Smooth muscle cell (in vitro differentiated cells): ENCODE results near the gene FXYD5. TPM values are rescaled to one million over a fixed set of nuclear protein-coding genes. Genes with fewer than 3 reads are reported as not detected.

ENCODE experiments used
- DNase-seq: peaks from one replicate; lab custom pipeline; 2025; ENCODE audit not compliant: unreplicated experiment; lab: John Stamatoyannopoulos, UW
- H2AFZ ChIP-seq: fragments of 200-600 bp; sonication (generic); 2 replicates; pipeline ENCODE4 v1.6.0; 2016; ENCODE audit warnings: antibody characterized with exemption, low read depth, mild to moderate bottlenecking
- H3F3A ChIP-seq: fragments of 200-600 bp; sonication (generic); 2 replicates; pipeline ENCODE4 v1.6.0; 2017; ENCODE audit warnings: antibody characterized with exemption, low read depth
- H3K27ac ChIP-seq: fragments of 200-600 bp; sonication (generic); 2 replicates; pipeline ENCODE4 v1.5.1; 2016; ENCODE audit warnings: low read depth, mild to moderate bottlenecking
- H3K27me3 ChIP-seq: fragments of 200-600 bp; sonication (generic); 2 replicates; pipeline ENCODE4 v1.6.1; 2016; ENCODE audit warnings: low read depth, mild to moderate bottlenecking
- H3K36me3 ChIP-seq: fragments of 200-600 bp; sonication (generic); 2 replicates; pipeline ENCODE4 v1.5.1; 2016; ENCODE audit warnings: low read depth
- H3K4me1 ChIP-seq: fragments of 200-600 bp; sonication (generic); 2 replicates; pipeline ENCODE4 v1.5.1; 2016; ENCODE audit warnings: low read depth
- H3K4me2 ChIP-seq: fragments of 200-600 bp; sonication (generic); 2 replicates; pipeline ENCODE4 v1.6.0; 2016; ENCODE audit warnings: mild to moderate bottlenecking
- H3K4me3 ChIP-seq: fragments of 200-600 bp; sonication (generic); 2 replicates; pipeline ENCODE4 v1.5.1; 2016; ENCODE audit warnings: mild to moderate bottlenecking
- H3K79me2 ChIP-seq: fragments of 200-600 bp; sonication (generic); 2 replicates; pipeline ENCODE4 v1.6.0; 2016; ENCODE audit warnings: low read depth, mild to moderate bottlenecking
- H3K9ac ChIP-seq: fragments of 200-600 bp; sonication (generic); 2 replicates; pipeline ENCODE4 v1.6.0; 2016; ENCODE audit warnings: low read depth
- H3K9me3 ChIP-seq: fragments of 200-600 bp; sonication (generic); replicated peaks from 2 replicates; pipeline ENCODE4 v1.5.1; 2016; ENCODE audit warnings: low read depth
- H4K20me1 ChIP-seq: fragments of 200-600 bp; sonication (generic); 2 replicates; pipeline ENCODE4 v1.6.0; 2016; ENCODE audit warnings: low read depth
- CTCF ChIP-seq: fragments of 200-600 bp; sonication (generic); IDR thresholded peaks from 2 replicates; pipeline ENCODE4 v1.5.1; 2017; ENCODE audit warnings: borderline replicate concordance, mild to moderate bottlenecking, antibody characterized with exemption; ENCODE audit not compliant: insufficient read depth, poor library complexity, severe bottlenecking
- WGBS: methylation state at CpG from one replicate; pipeline ENCODE4 v1.1.7; 2016; ENCODE audit warnings: low lambda C conversion rate; 5-methylcytosine and 5-hydroxymethylcytosine counted together
- polyA plus RNA-seq: library from polyadenylated mRNA; unstranded; fragments of >200 nt; fragmentation: Nextera tagmentation; extraction: Ambion mirVana; gene quantifications from 2 replicates; pipeline ENCODE4 v1.2.1, GENCODE V29; 2016
- total RNA-seq: library from RNA; depleted of rRNA; stranded (reverse); fragments of >200 nt; gene quantifications from 2 replicates; pipeline ENCODE4 v1.2.3, GENCODE V29; 2014

FXYD5 gene
- total and polyA plus RNA-seq, 2 experiments from 2014 or later, result 133 to 205 TPM

GRCh38 chr19:35144600-35145436 is 9.7 kb upstream of the FXYD5 start:
- H4K20me1 ChIP-seq, result no peaks in the 10 kb centered on the region
- no peaks in the 10 kb centered on the region for H3K9me3 ChIP-seq
- H3K27me3 ChIP-seq, result peaks cover 41% of the 10 kb centered on the region
- 29% methylated on average over 14 of the region's 15 CpGs for WGBS
- peaks cover 4% of the 10 kb centered on the region for H3K4me1 ChIP-seq
- H3K79me2 ChIP-seq, result no peaks in the 10 kb centered on the region
- H3K4me2 ChIP-seq, result no peak overlapping the region
- H3K27ac ChIP-seq, result no peak overlapping the region
- no peak overlapping the region for H2AFZ ChIP-seq
- DNase-seq, result no peak
- no peak overlapping the region for H3K9ac ChIP-seq
- H3K36me3 ChIP-seq, result no peaks in the 10 kb centered on the region
- no peak for TF ChIP-seq CTCF
- no peaks in the 10 kb centered on the region for H3F3A ChIP-seq
- H3K4me3 ChIP-seq, result no peak overlapping the region

GRCh38 chr19:35146746-35147459 is 7.6 kb upstream of the FXYD5 start:
- 91% methylated on average over 7 of the region's 7 CpGs for whole genome bisulfite sequencing
- H3K36me3 ChIP-seq, result no peaks in the 10 kb centered on the region
- H3K4me3 ChIP-seq, result no peak overlapping the region
- H2AFZ ChIP-seq, result no peak overlapping the region
- H4K20me1 ChIP-seq, result no peaks in the 10 kb centered on the region
- no peaks in the 10 kb centered on the region for H3F3A ChIP-seq
- DNase-seq, result no peak
- H3K27me3 ChIP-seq, result peaks cover 35% of the 10 kb centered on the region
- TF ChIP-seq CTCF, result no peak
- H3K4me1 ChIP-seq, result no peaks in the 10 kb centered on the region
- no peak overlapping the region for H3K4me2 ChIP-seq
- H3K79me2 ChIP-seq, result no peaks in the 10 kb centered on the region
- H3K9me3 ChIP-seq, result no peaks in the 10 kb centered on the region
- no peak overlapping the region for H3K27ac ChIP-seq
- H3K9ac ChIP-seq, result no peak overlapping the region

- WGBS, result 63% methylated on average over 3 of the region's 3 CpGs
- Histone ChIP-seq H2AFZ (no peak overlapping the region), H3K9ac (no peak overlapping the region), H3K27me3 (peaks cover 9% of the 10 kb centered on the region), H3K4me3 (no peak overlapping the region), H3K4me1 (no peaks in the 10 kb centered on the region), H3K79me2 (no peaks in the 10 kb centered on the region), H3F3A (no peaks in the 10 kb centered on the region), H3K9me3 (no peaks in the 10 kb centered on the region), H3K4me2 (no peak overlapping the region), H4K20me1 (no peaks in the 10 kb centered on the region), H3K36me3 (no peaks in the 10 kb centered on the region), H3K27ac (no peak overlapping the region)
- no peak for DNase-seq
- TF ChIP-seq CTCF, result no peak
Observed at GRCh38 chr19:35149463-35149862, 5.1 kb upstream of the FXYD5 start.
